Coronary artery (tissue), 2 donors: ENCODE measurements around the gene ARGFX.

ENCODE experiments used
- DNase-seq: peaks from one replicate; pipeline ENCODE4 v3.0.0-alpha.2; 2017; ENCODE audit warnings: low spot score
- H3K27ac ChIP-seq, 2 donors: fragments of 200-600 bp; sonication (generic); one replicate each; pipeline ENCODE4 v1.5.1; 2016 to 2019
- H3K4me3 ChIP-seq: fragments of 200-600 bp; sonication (generic); 2 replicates; pipeline ENCODE4 v1.5.1; 2016; ENCODE audit warnings: mild to moderate bottlenecking, moderate library complexity
- TF ChIP-seq, protein P1 (sequence below): fragments of 200-600 bp; sonication (generic); IDR thresholded peaks from one replicate; pipeline ENCODE4 v1.5.1; 2019; ENCODE audit warnings: antibody characterized with exemption

The ARGFX gene

DNA sequence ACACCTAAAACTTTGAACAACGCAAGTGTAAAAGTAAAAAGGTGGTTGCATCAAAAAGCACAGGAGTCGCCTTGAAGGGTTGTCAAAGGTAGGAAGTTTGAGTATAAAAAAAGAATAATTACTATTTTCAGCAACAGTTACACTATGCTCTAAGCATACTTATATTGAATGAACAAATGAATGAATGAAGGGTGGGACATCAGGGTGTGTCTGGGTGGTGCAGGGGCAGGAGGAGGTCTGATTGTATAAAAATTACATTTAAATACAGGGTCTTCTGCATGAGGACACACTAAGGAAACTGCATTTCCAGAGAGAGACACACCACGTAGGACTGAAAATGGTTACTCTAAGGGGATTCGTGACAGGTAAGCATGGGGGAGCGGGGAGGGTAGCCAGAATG lies at the start of gene ARGFX:
Gene ARGFX (plus strand): TSS at position 301 of the 400 bp plus-strand sequence. CDS start 2,765 bp downstream, outside the sequence.
- Histone ChIP-seq H3K4me3 (no peak within 1 kb of the TSS), H3K27ac (no peak within 1 kb of the TSS)
- no peak for DNase-seq
- TF ChIP-seq, protein P1, sequence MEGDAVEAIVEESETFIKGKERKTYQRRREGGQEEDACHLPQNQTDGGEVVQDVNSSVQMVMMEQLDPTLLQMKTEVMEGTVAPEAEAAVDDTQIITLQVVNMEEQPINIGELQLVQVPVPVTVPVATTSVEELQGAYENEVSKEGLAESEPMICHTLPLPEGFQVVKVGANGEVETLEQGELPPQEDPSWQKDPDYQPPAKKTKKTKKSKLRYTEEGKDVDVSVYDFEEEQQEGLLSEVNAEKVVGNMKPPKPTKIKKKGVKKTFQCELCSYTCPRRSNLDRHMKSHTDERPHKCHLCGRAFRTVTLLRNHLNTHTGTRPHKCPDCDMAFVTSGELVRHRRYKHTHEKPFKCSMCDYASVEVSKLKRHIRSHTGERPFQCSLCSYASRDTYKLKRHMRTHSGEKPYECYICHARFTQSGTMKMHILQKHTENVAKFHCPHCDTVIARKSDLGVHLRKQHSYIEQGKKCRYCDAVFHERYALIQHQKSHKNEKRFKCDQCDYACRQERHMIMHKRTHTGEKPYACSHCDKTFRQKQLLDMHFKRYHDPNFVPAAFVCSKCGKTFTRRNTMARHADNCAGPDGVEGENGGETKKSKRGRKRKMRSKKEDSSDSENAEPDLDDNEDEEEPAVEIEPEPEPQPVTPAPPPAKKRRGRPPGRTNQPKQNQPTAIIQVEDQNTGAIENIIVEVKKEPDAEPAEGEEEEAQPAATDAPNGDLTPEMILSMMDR = no peak

- DNase-seq = no peak
- TF ChIP-seq, protein P1 = no peak
- Histone ChIP-seq H3K27ac (no peak overlapping the region), H3K4me3 (no peak overlapping the region)
Observed at GRCh38 chr3:121517953-121518655, 49.6 kb upstream of the ARGFX start.

DNA sequence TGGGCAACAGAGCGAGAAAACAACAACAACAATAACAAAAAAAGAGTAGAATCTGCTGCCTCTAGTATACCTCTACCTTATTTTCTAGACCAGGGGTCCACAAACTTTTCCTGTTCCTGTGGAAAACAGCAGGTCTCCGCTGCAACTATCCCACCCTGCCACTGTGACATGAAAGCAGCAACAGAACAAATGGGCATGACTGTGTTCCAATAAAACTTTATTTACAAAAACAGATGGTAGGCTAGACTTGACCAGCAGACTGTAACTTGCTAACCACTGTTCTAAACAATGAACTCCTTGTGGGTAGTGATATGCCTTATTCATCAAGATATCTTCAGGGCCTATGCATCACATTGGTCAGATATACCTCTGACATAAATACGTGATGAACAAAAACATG lies 47.2 kb upstream of the ARGFX start:
- Histone ChIP-seq H3K4me3 (no peak overlapping the region), H3K27ac (no peak overlapping the region)
- DNase-seq = no peak
- TF ChIP-seq, protein P1 = no peak

- DNase-seq = no peak
- H3K27ac ChIP-seq = no peak overlapping the region
- TF ChIP-seq, protein P1 = no peak
- no peak overlapping the region for H3K4me3 ChIP-seq
Observed at GRCh38 chr3:121529308-121529707, 38.4 kb upstream of the ARGFX start.

GRCh38 chr3:121531269-121531668 lies 36.5 kb upstream of the ARGFX start:
- no peak overlapping the region for H3K4me3 ChIP-seq
- TF ChIP-seq, protein P1 = no peak
- H3K27ac ChIP-seq = no peak overlapping the region
- no peak for DNase-seq

- H3K4me3 ChIP-seq = no peak overlapping the region
- DNase-seq = no peak
- TF ChIP-seq, protein P1 = no peak
- H3K27ac ChIP-seq = no peak overlapping the region
Observed at GRCh38 chr3:121542924-121543323, 24.8 kb upstream of the ARGFX start.

- H3K4me3 ChIP-seq = peak overlapping the region; percentile 71
- no peak for DNase-seq
- TF ChIP-seq, protein P1 = no peak
- no peak overlapping the region for H3K27ac ChIP-seq
Observed at GRCh38 chr3:121545049-121545573, 22.6 kb upstream of the ARGFX start.
